ENCODE data around the gene MAPK10.

DNA sequence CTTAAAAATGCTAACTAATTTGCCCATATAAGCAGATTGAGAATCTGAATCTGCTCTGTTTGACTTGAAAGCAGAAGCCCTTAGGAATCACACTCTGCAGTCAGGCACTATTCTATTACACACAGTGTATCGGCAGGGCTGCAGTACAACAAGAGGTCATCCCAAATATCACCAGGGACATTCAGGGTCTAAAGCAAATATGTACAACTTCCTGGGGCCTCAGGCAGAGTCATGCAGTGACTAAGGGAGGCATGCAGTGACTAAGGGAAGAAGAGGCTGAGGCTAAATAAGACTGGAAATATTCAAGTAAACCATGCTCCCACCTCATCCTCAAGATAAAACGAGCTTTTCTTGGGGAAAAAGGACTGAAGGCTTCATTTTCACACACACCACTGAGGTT is 20.9 kb downstream of the MAPK10 start:
- no peak for TF ChIP-seq POLR2A (IDR thresholded peaks at IDR 0.05; ENCODE audit: low read depth)
- TF ChIP-seq, protein P1, sequence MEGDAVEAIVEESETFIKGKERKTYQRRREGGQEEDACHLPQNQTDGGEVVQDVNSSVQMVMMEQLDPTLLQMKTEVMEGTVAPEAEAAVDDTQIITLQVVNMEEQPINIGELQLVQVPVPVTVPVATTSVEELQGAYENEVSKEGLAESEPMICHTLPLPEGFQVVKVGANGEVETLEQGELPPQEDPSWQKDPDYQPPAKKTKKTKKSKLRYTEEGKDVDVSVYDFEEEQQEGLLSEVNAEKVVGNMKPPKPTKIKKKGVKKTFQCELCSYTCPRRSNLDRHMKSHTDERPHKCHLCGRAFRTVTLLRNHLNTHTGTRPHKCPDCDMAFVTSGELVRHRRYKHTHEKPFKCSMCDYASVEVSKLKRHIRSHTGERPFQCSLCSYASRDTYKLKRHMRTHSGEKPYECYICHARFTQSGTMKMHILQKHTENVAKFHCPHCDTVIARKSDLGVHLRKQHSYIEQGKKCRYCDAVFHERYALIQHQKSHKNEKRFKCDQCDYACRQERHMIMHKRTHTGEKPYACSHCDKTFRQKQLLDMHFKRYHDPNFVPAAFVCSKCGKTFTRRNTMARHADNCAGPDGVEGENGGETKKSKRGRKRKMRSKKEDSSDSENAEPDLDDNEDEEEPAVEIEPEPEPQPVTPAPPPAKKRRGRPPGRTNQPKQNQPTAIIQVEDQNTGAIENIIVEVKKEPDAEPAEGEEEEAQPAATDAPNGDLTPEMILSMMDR (IDR thresholded peaks at IDR 0.05) = no peak
- no peak for TF ChIP-seq EP300 (IDR thresholded peaks at IDR 0.05)
- no peak for TF ChIP-seq POLR2AphosphoS5 (IDR thresholded peaks at IDR 0.05)
